Measurements from ENCODE around the gene CDS2.

GRCh38 chr20:5181492-5181891 lies 54.7 kb downstream of the CDS2 start:
- no peak for TF ChIP-seq REST (IDR thresholded peaks at IDR 0.05; ENCODE audit: borderline replicate concordance)
- TF ChIP-seq EP300 (conservative IDR thresholded peaks at IDR 0.05; ENCODE audit: poor library complexity, severe bottlenecking): no peak
- TF ChIP-seq CTCF (IDR thresholded peaks at IDR 0.05; ENCODE audit: poor library complexity, severe bottlenecking): no peak
